H1 (cell line): ENCODE data around the gene SLC12A5. TPM values are rescaled to one million over a fixed set of nuclear protein-coding genes. Genes with fewer than 3 reads are reported as not detected.

ENCODE experiments used
- ASH2L ChIP-seq: fragments of 200-600, 300-600 bp; sonication (generic); IDR thresholded peaks from one replicate; pipeline ENCODE4 v1.7.1; 2017; ENCODE audit warnings: low read length
- CREB1 ChIP-seq: IDR thresholded peaks from 2 replicates; pipeline ENCODE4 v1.6.1; 2012; ENCODE audit warnings: inconsistent platforms
- CTCF ChIP-seq, 3 experiments: IDR thresholded peaks; 1 replicate in 2 of 3; 2 replicates in 1 of 3; pipeline versions ENCODE4 v1.5.1 to v1.6.1; 2011; ENCODE audit warnings: low read length in 3 of 3, mild to moderate bottlenecking in 3 of 3, inconsistent platforms in 2 of 3, low read depth in 1 of 3, moderate library complexity in 1 of 3; ENCODE audit not compliant: insufficient read depth in 1 of 3; ENCODE audit errors: control extremely low read depth in 1 of 3
- EZH2 ChIP-seq: fragments of 200-600 bp; sonication (generic); IDR thresholded peaks from 2 replicates; pipeline ENCODE4 v1.7.1; 2012; ENCODE audit warnings: low read depth, mild to moderate bottlenecking, moderate library complexity, low read length, inconsistent platforms; ENCODE audit not compliant: severe bottlenecking
- FOSL1 ChIP-seq: IDR thresholded peaks from 2 replicates; pipeline ENCODE4 v1.6.1; 2011; ENCODE audit warnings: mild to moderate bottlenecking, low read depth, low read length, moderate library complexity; ENCODE audit not compliant: insufficient read depth
- JUN ChIP-seq: IDR thresholded peaks from 2 replicates; pipeline ENCODE4 v1.6.1; 2011; ENCODE audit warnings: low read depth, mild to moderate bottlenecking, improper control_type of control experiment, low read length
- KDM5A ChIP-seq: fragments of 200-600 bp; IDR thresholded peaks from 2 replicates; pipeline ENCODE4 v1.7.1; 2012; ENCODE audit warnings: mild to moderate bottlenecking, low read length, inconsistent platforms, mixed read lengths
- MAFK ChIP-seq: IDR thresholded peaks from 2 replicates; pipeline ENCODE4 v1.6.1; 2012; ENCODE audit warnings: low read depth, mild to moderate bottlenecking, improper control_type of control experiment, low read length
- MAX ChIP-seq: IDR thresholded peaks from 2 replicates; pipeline ENCODE4 v1.6.1; 2012; ENCODE audit warnings: inconsistent platforms
- NRF1 ChIP-seq: IDR thresholded peaks from 2 replicates; pipeline ENCODE4 v1.6.1; 2011; ENCODE audit warnings: mild to moderate bottlenecking, low read depth, low read length, improper control_type of control experiment
- PHF8 ChIP-seq: fragments of 200-600 bp; sonication (generic); conservative IDR thresholded peaks from 2 replicates; pipeline ENCODE4 v1.7.1; 2012; ENCODE audit warnings: low read depth, mild to moderate bottlenecking, inconsistent platforms, low read length, moderate library complexity
- RFX5 ChIP-seq: IDR thresholded peaks from 2 replicates; pipeline ENCODE4 v1.6.1; 2011; ENCODE audit warnings: low read depth, low read length, improper control_type of control experiment, borderline replicate concordance
- RXRA ChIP-seq: IDR thresholded peaks from 2 replicates; pipeline ENCODE4 v1.6.1; 2011; ENCODE audit warnings: low read depth, mild to moderate bottlenecking, low read length, moderate library complexity; ENCODE audit not compliant: insufficient read depth
- SAP30 ChIP-seq: fragments of 300-600 bp; sonication (generic); IDR thresholded peaks from 2 replicates; pipeline ENCODE4 v1.7.1; 2012; ENCODE audit warnings: low read length, moderate library complexity, mild to moderate bottlenecking, inconsistent platforms; ENCODE audit not compliant: insufficient read depth, insufficient replicate concordance
- SIRT6 ChIP-seq: IDR thresholded peaks from one replicate; pipeline ENCODE4 v1.7.1; 2012; ENCODE audit warnings: low read length, inconsistent platforms
- SIX5 ChIP-seq: IDR thresholded peaks from 2 replicates; pipeline ENCODE4 v1.6.1; 2011; ENCODE audit warnings: mild to moderate bottlenecking, low read depth, low read length
- SP2 ChIP-seq: IDR thresholded peaks from 2 replicates; pipeline ENCODE4 v1.6.1; 2012; ENCODE audit warnings: mild to moderate bottlenecking, low read length, inconsistent platforms
- TAF1 ChIP-seq: IDR thresholded peaks from 2 replicates; pipeline ENCODE4 v1.6.1; 2011; ENCODE audit warnings: mild to moderate bottlenecking, low read depth, low read length
- TAF7 ChIP-seq: optimal IDR thresholded peaks from 2 replicates; pipeline ENCODE3; 2011; ENCODE audit warnings: low read depth, mild to moderate bottlenecking, inconsistent platforms, low read length, moderate library complexity, borderline replicate concordance
- TBP ChIP-seq: IDR thresholded peaks from 2 replicates; pipeline ENCODE4 v1.6.1; 2011; ENCODE audit warnings: low read depth, low read length, improper control_type of control experiment
- USF2 ChIP-seq: IDR thresholded peaks from 2 replicates; pipeline ENCODE4 v1.6.1; 2011; ENCODE audit warnings: low read length, improper control_type of control experiment
- polyA plus RNA-seq, 7 experiments: library from polyadenylated mRNA; depleted of rRNA in 3 of 7; stranded (reverse) in 5 of 7; unstranded in 2 of 7; fragments of >200 nt in 5 of 7; fragments of 200-250 nt in 2 of 7; gene quantifications; 1 replicate in 5 of 7; 2 replicates in 1 of 7; 4 replicates in 1 of 7; pipeline versions ENCODE4 v1.2.1 to v1.2.3, GENCODE V29; 2011 to 2013; ENCODE audit warnings: missing spikeins in 2 of 7, mixed read lengths in 2 of 7
- total RNA-seq: library from RNA; stranded (reverse); fragmentation: NEBNext Ultra II Directional; extraction: Animal tissue kit (Norgen Biotek cat#: 25700); gene quantifications from 2 replicates; pipeline ENCODE4 v1.2.1, GENCODE V29; 2021

Gene SLC12A5
- total and polyA plus RNA-seq, 2 of the 8 experiments (the other 6 are each of a cell fraction or from before 2014, with no cell fraction given) = 1.9 to 7.3 TPM

- TF ChIP-seq CTCF (IDR thresholded peaks at IDR 0.05; ENCODE audit: control extremely low read depth in 1 of 3, insufficient read depth in 1 of 3, low read depth in 1 of 3, low read length in 3 of 3) = peak; percentile 45 to 50 (median 47)
- peak; percentile 85 for TF ChIP-seq MAX
- TF ChIP-seq TAF7 = no peak
- no peak for TF ChIP-seq SIRT6
- TF ChIP-seq SAP30 = no peak
- TF ChIP-seq MAFK = no peak
- no peak for TF ChIP-seq SP2
- peak; percentile 77 for TF ChIP-seq CREB1
- TF ChIP-seq KDM5A = no peak
- no peak for TF ChIP-seq ASH2L
- TF ChIP-seq TAF1 = no peak
- TF ChIP-seq SIX5 = no peak
- TF ChIP-seq NRF1 = no peak
- TF ChIP-seq TBP = no peak
- TF ChIP-seq RFX5 = no peak
- TF ChIP-seq PHF8 = no peak
- no peak for TF ChIP-seq JUN
- no peak for TF ChIP-seq EZH2
- no peak for TF ChIP-seq RXRA
- no peak for TF ChIP-seq FOSL1
- no peak for TF ChIP-seq USF2
These were observed 70.7 kb downstream of the SLC12A5 start (continued) for GRCh38 chr20:46099491-46100287.
